BE2C (cell line): Measurements from ENCODE around the gene TRIM36.
A peak's percentile ranks its signal among the peaks of the same experiment; 100 is the strongest.

ENCODE experiments used
- DNase-seq: peaks from one replicate; pipeline ENCODE4 v3.0.0-alpha.2; 2020
- H3K27me3 ChIP-seq: fragments of 250-450 bp; sonication (Bioruptor Pico); 2 replicates; pipeline ENCODE4 v1.5.1; 2020; ENCODE audit warnings: mild to moderate bottlenecking
- H3K36me3 ChIP-seq: fragments of 250-450 bp; sonication (Bioruptor Pico); 2 replicates; pipeline ENCODE4 v1.5.1; 2020; ENCODE audit warnings: mild to moderate bottlenecking
- H3K4me1 ChIP-seq: fragments of 250-450 bp; sonication (Bioruptor Pico); 2 replicates; pipeline ENCODE4 v1.5.1; 2020
- H3K4me3 ChIP-seq: 2 replicates; pipeline ENCODE4 v1.5.1; 2011; ENCODE audit warnings: low read depth, low read length
- H3K9me3 ChIP-seq: fragments of 250-450 bp; sonication (Bioruptor Pico); 2 replicates; pipeline ENCODE4 v1.5.1; 2020
- TF ChIP-seq, protein P1 (sequence below): IDR thresholded peaks from 2 replicates; pipeline ENCODE4 v1.5.1; 2012; ENCODE audit warnings: mild to moderate bottlenecking, low read depth, low read length

Gene TRIM36

DNA sequence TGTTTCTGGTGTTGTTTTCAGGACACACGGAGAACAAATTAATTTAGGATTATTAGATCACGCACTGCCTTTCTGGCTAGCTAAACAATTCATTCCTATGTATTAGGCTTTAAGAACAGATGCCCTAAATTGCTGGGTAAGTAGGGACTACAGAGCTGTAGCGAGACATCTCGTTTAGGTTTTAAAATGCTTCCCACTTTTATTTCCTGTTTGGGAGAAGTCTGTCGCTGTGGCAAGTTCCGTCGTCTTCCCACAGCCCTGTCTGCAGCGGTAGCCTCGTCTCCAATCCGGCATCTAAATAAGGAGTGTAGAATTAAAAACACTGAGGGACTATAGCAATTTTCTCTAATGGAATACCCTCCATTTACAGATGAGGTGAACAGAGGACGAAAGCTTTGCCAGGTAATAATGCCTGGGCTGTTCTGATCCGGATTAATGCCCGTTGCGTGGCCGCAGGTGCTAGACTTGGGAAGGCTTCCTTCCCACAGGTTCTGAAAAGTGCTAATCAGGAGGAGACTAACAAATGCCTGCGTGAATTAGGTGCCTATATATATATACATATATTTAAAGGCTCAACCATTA, 1.3 kb upstream of the TRIM36 start:
- Histone ChIP-seq H3K27me3 (peaks cover 6% of the 10 kb centered on the region), H3K9me3 (no peaks in the 10 kb centered on the region)

DNA sequence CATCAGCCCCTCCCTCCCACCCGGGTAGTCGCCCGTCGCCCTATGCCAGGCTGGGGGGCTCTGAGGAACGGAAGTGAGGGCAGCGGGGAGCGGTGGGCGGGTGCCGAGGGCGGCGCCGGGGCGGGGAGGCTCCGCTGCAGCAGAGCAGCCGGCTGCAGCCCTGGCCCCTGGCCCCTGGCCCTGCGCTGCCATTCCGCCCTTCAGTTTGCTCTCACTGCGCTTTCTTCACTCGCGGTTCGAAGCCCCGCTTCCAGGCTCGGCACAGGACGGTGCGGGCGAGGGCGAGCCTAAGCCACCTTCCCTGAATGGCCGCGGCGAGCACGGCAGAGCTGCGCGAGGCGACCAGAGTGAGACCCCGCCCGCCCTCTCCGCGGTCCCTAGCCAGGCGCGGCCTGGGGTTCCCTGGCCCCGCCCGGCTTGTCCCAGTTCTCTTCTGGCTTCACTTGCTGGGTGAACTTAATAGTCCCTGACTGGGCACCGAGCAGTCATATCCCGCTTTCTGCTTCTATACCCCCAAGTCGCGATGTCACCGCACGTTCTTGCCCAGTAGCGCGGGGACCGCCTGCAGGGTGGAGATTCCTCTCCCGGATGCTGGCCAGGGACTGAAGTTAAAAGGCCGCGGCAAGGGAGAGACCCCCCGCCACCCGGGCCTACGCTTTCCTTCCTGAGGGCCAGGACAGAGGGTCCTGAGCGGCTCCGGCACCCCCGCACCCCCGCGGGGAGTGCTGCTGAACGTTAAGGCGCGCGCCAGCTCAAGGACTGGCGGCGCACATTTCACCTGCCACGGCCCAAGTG, 623 bp upstream of the TRIM36 start:
- Histone ChIP-seq H3K27me3 (peaks cover 6% of the 10 kb centered on the region), H3K9me3 (no peaks in the 10 kb centered on the region), H3K36me3 (no peaks in the 10 kb centered on the region), H3K4me3 (peak overlapping the region; percentile 92), H3K4me1 (no peaks in the 10 kb centered on the region; the same call in 1 of the 2 replicates)
- TF ChIP-seq, protein P1, sequence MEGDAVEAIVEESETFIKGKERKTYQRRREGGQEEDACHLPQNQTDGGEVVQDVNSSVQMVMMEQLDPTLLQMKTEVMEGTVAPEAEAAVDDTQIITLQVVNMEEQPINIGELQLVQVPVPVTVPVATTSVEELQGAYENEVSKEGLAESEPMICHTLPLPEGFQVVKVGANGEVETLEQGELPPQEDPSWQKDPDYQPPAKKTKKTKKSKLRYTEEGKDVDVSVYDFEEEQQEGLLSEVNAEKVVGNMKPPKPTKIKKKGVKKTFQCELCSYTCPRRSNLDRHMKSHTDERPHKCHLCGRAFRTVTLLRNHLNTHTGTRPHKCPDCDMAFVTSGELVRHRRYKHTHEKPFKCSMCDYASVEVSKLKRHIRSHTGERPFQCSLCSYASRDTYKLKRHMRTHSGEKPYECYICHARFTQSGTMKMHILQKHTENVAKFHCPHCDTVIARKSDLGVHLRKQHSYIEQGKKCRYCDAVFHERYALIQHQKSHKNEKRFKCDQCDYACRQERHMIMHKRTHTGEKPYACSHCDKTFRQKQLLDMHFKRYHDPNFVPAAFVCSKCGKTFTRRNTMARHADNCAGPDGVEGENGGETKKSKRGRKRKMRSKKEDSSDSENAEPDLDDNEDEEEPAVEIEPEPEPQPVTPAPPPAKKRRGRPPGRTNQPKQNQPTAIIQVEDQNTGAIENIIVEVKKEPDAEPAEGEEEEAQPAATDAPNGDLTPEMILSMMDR: no peak
- no peak for DNase-seq

More for the DNA sequence above, 1.3 kb upstream of the TRIM36 start:
- H3K4me3 ChIP-seq: peak overlapping the region; percentile 92
- TF ChIP-seq, protein P1: no peak
- H3K4me1 ChIP-seq: no peaks in the 10 kb centered on the region; the same call in 1 of the 2 replicates
- no peak for DNase-seq
- H3K36me3 ChIP-seq: no peaks in the 10 kb centered on the region

DNA sequence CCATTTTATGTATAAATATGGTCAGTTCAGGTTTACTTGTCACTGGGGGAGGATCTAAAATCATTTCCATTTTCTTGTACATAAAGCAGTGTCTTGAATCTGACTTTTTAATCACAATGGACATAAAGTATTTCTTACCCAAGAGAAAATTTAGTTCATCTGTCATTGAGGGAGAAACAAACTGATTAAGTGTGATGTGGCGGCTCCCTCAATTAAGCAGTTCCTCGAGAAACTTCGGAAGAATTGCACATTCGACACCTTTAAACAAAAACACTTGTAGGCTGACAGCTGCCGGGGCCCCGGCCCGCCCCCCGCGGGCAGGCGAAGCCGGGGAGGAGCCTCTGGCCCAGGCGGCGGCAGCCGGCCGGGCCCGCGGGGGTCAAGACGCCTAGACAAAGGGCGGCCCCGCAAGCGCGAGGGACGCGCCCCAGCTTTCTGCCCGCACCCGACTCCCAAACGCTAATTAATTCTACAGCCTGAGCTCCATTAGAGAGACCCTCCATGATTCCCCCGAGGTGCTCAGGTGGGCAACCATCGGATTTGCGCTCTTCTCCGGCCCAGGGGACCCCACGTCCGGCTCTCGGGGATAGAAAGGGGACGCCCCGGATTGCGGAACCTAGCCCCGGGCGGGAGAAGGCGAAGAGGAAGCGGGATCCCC, 750 bp downstream of the TRIM36 start:
- TF ChIP-seq, protein P1: no peak
- peaks cover 6% of the 10 kb centered on the region for H3K27me3 ChIP-seq
- peak; percentile 26 for DNase-seq
- no peaks in the 10 kb centered on the region for H3K9me3 ChIP-seq
- no peaks in the 10 kb centered on the region for H3K36me3 ChIP-seq
- no peaks in the 10 kb centered on the region; the same call in 1 of the 2 replicates for H3K4me1 ChIP-seq
- H3K4me3 ChIP-seq: peak overlapping the region; percentile 92

DNA sequence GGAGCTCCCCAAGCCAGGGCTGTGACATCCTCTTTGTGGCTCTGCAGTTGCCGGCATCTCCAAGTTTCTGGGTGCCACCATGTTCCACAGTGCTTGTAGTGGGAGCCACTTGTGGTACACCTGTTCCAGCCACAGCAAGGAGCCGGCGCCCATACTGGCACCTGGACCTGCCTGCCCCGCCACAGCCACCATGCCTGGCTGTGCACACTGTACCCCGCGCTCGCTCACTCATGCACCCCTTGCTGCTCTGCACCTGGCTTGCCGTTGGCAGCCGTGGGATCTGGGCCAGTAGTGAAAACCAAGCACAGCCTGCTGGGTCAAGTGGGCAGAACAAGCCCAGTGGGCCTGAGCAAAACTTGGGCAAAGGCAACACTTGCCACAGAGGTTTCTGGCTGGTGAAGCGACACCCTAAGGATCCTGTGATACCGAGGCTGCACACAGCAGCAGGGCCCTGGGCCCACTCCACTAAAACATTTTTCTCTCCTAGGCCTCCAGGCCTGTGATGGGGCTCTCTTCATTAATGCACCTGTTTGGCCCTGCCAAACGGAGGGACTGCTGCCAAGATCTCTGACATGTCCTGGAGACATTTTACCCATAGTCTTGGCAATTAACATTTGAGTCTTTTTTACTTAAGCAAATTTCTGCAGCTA, 2.8 kb downstream of the TRIM36 start:
- Histone ChIP-seq H3K4me1 (no peaks in the 10 kb centered on the region; the same call in 1 of the 2 replicates), H3K9me3 (no peaks in the 10 kb centered on the region), H3K36me3 (no peaks in the 10 kb centered on the region), H3K4me3 (no peak overlapping the region), H3K27me3 (peaks cover 6% of the 10 kb centered on the region)
- DNase-seq: no peak
- TF ChIP-seq, protein P1: no peak

DNA sequence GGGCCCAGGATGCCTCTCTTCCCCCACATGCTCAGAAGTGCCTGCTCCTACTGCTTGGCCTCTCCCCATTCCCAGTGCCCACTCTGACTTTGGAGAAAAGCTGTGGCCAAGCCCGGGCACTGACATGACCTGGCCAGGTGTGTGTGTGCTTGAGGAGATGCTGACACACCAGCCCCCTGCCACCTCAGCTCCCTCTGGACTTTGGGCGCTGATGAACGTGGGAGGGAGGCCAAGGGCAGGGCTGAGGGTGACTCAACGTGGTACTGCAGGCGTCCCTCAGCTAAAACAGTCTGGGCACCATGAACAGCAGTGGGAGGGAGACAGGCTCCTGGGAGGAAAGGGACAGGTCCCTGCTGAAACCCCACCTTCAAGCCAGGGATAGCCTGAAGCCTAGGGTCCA, 3.9 kb downstream of the TRIM36 start:
- Histone ChIP-seq H3K4me1 (no peaks in the 10 kb centered on the region; the same call in 1 of the 2 replicates), H3K27me3 (peaks cover 4% of the 10 kb centered on the region), H3K4me3 (no peak overlapping the region), H3K36me3 (no peaks in the 10 kb centered on the region), H3K9me3 (no peaks in the 10 kb centered on the region)
- TF ChIP-seq, protein P1: no peak
- DNase-seq: no peak
